HepG2 (cell line): ENCODE measurements around the gene SLC2A8. TPM values are rescaled to one million over a fixed set of nuclear protein-coding genes. Genes with fewer than 3 reads are reported as not detected.
A peak's percentile ranks its signal among the peaks of the same experiment; 100 is the strongest.

Experiments used
- ATAC-seq: fragments of 200-7000 bp; cut with Tn5 transposase; 3 replicates; pipeline ENCODE4 v1.9.1; 2020; ENCODE audit warnings: mild to moderate bottlenecking, moderate library complexity
- BruUV-seq: library from RNA; stranded (reverse); fragments of 400-500 nt; replicated peaks from 2 replicates; lab custom pipeline; 2021; lab: Mats Ljungman, UMichigan
- CTCF ChIA-PET: fragments of 300-600 bp; formaldehyde crosslinking; extraction: SDS; loops from one replicate; lab custom pipeline; 2021; ENCODE audit warnings: low total read pairs, inconsistent platforms, low intra/inter-chr PET ratio; lab: Yijun Ruan, JAX
- POLR2A ChIA-PET: fragments of 350-600 bp; sonication (Branson Sonifier 250); formaldehyde crosslinking; loops from one replicate; lab custom pipeline; 2020; ENCODE audit warnings: antibody characterized with exemption, inconsistent platforms; lab: Yijun Ruan, JAX
- DNase-seq: peaks from one replicate; pipeline ENCODE4 v3.0.0-alpha.2; 2015; ENCODE audit warnings: low spot score
- FAIRE-seq: peaks from 3 replicates; lab custom pipeline; 2011; peaks lifted over from hg19 to GRCh38; lab: Jason Lieb, UNC
- H2AFZ ChIP-seq: one replicate; pipeline ENCODE4 v1.6.1; 2011; ENCODE audit warnings: low read length, inconsistent platforms
- H3K27ac ChIP-seq: fragments of 300-600 bp; 3 replicates; pipeline ENCODE4 v1.8.0; 2011; ENCODE audit warnings: mixed run types, mild to moderate bottlenecking, mixed read lengths, low read length, inconsistent platforms; ENCODE audit not compliant: insufficient read depth; ENCODE audit errors: extremely low read length
- H3K27me3 ChIP-seq, 2 experiments: fragments of 200-600 bp in 1 of 2; 2 replicates in 1 of 2; 3 replicates in 1 of 2; pipeline versions ENCODE4 v1.6.0 to v1.8.0; 2011; ENCODE audit warnings: low read length in 2 of 2, mild to moderate bottlenecking in 2 of 2, moderate library complexity in 2 of 2, inconsistent platforms in 1 of 2; ENCODE audit not compliant: insufficient read depth in 2 of 2, control insufficient read depth in 1 of 2
- H3K36me3 ChIP-seq, 2 experiments: fragments of 200-600 bp in 1 of 2; replicated peaks in 1 of 2; 2 replicates in 1 of 2; 3 replicates in 1 of 2; pipeline versions ENCODE4 v1.5.1 to v1.8.0; 2011; ENCODE audit warnings: low read length in 2 of 2, inconsistent platforms in 1 of 2; ENCODE audit not compliant: insufficient read depth in 2 of 2, control insufficient read depth in 1 of 2
- H3K4me1 ChIP-seq: 2 replicates; pipeline ENCODE4 v1.5.1; 2012; ENCODE audit warnings: low read length, inconsistent platforms; ENCODE audit not compliant: insufficient read depth
- H3K4me2 ChIP-seq: 2 replicates; pipeline ENCODE4 v1.6.0; 2011; ENCODE audit warnings: low read depth, low read length, inconsistent platforms
- H3K4me3 ChIP-seq, 3 experiments: fragments of 200-600 bp in 1 of 3; sonication (generic), shearing (Covaris generic) in 1 of 3; replicated peaks in 1 of 3; 2 replicates each; pipeline ENCODE4 v1.5.1; 2011 to 2016; ENCODE audit warnings: low read length in 3 of 3, inconsistent platforms in 2 of 3, low read depth in 2 of 3, mild to moderate bottlenecking in 2 of 3, control low read depth in 1 of 3, mixed read lengths in 1 of 3; ENCODE audit not compliant: insufficient read depth in 1 of 3
- H3K79me2 ChIP-seq: one replicate; pipeline ENCODE4 v1.6.1; 2011; ENCODE audit warnings: low read length, inconsistent platforms; ENCODE audit not compliant: insufficient read depth
- H3K9ac ChIP-seq: 2 replicates; pipeline ENCODE4 v1.6.0; 2011; ENCODE audit warnings: mild to moderate bottlenecking, low read depth, low read length, inconsistent platforms; ENCODE audit not compliant: insufficient read depth
- H3K9me3 ChIP-seq: 2 replicates; pipeline ENCODE4 v1.5.1; 2012; ENCODE audit warnings: mild to moderate bottlenecking, low read length
- H4K20me1 ChIP-seq: 2 replicates; pipeline ENCODE4 v1.6.0; 2011; ENCODE audit warnings: inconsistent platforms, mild to moderate bottlenecking, low read length, moderate library complexity; ENCODE audit not compliant: insufficient read depth
- HOXA7 ChIP-seq: sonication (generic); formaldehyde crosslinking; IDR thresholded peaks from 2 replicates; pipeline ENCODE4 v1.8.1; 2022; ENCODE audit warnings: mild to moderate bottlenecking, missing genetic modification reagents, moderate library complexity
- KLF16 ChIP-seq, 2 experiments: sonication (generic) in 1 of 2; formaldehyde crosslinking in 1 of 2; IDR thresholded peaks; 2 replicates each; pipeline versions ENCODE4 v1.6.1 to v1.8.0; 2016 to 2023; ENCODE audit warnings: missing genetic modification reagents in 2 of 2, missing compliant biosample characterization in 1 of 2
- POLR2AphosphoS5 ChIP-seq: IDR thresholded peaks from 2 replicates; pipeline ENCODE4 v1.6.1; 2012; ENCODE audit warnings: low read depth, low read length
- RBFOX2 ChIP-seq: fragments of 200-400 bp; formaldehyde crosslinking; IDR thresholded peaks from 2 replicates; pipeline ENCODE4 v1.6.1; 2017; ENCODE audit warnings: low read depth, mild to moderate bottlenecking, low read length
- SSRP1 ChIP-seq: IDR thresholded peaks from 2 replicates; pipeline ENCODE4 v1.6.1; 2016; ENCODE audit warnings: control low read depth
- ZNF331 ChIP-seq: sonication (generic); formaldehyde crosslinking; IDR thresholded peaks from 2 replicates; pipeline ENCODE4 v1.4.0; 2020; ENCODE audit warnings: missing genetic modification reagents
- ZNF713 ChIP-seq: sonication (generic); formaldehyde crosslinking; IDR thresholded peaks from 2 replicates; pipeline ENCODE4 v1.4.0; 2020; ENCODE audit warnings: mild to moderate bottlenecking, missing genetic modification reagents
- WGBS: methylation state at CpG from one replicate; pipeline ENCODE4 v1.1.6; 2017; ENCODE audit warnings: low lambda C conversion rate; 5-methylcytosine and 5-hydroxymethylcytosine counted together
- in situ Hi-C: cut with HindIII; loops from 2 replicates; pipeline ENCODE4 v1.10.0; 2017; ENCODE audit warnings: low pct_unique_long_range_greater_than_20kb; ENCODE audit not compliant: extremely low pct_ligation_motif_present
- intact Hi-C: fragments of 100-400 bp; cut with micrococcal nuclease; formaldehyde crosslinking; loops from one replicate; pipeline ENCODE4 v1.10.0; 2022; ENCODE audit not compliant: unreplicated experiment
- polyA plus RNA-seq, 8 experiments: library from polyadenylated mRNA; depleted of rRNA in 3 of 8; stranded (reverse) in 7 of 8; unstranded in 1 of 8; fragments of >200 nt; fragmentation: Illumina TruSeq in 4 of 8; extraction: Trizol in 4 of 8; gene quantifications; 2 replicates each; pipeline versions ENCODE4 v1.2.1 to v1.2.3, GENCODE V29; 2011 to 2016; ENCODE audit warnings: low read depth in 4 of 8, missing spikeins in 1 of 8, mixed read lengths in 1 of 8; ENCODE audit not compliant: insufficient read depth in 1 of 8
- total RNA-seq, 5 experiments: library from RNA; depleted of rRNA; stranded (reverse); fragments of >200 nt; fragmentation: Illumina TruSeq; extraction: Trizol; gene quantifications; 2 replicates each; pipeline ENCODE4 v1.2.3, GENCODE V29; 2016; ENCODE audit warnings: low read depth in 1 of 5
- TF ChIP-seq, protein P1 (sequence below): sonication (generic); formaldehyde crosslinking; IDR thresholded peaks from 2 replicates; pipeline ENCODE4 v1.4.0; 2020; ENCODE audit warnings: missing genetic modification reagents
- TF ChIP-seq, protein P2 (sequence below): sonication (generic); formaldehyde crosslinking; IDR thresholded peaks from 2 replicates; pipeline ENCODE4 v1.5.1; 2020; ENCODE audit warnings: mild to moderate bottlenecking, missing genetic modification reagents
- TF ChIP-seq, protein P3 (sequence below): sonication (generic); formaldehyde crosslinking; IDR thresholded peaks from 2 replicates; pipeline ENCODE4 v1.5.0; 2020; ENCODE audit warnings: missing genetic modification reagents, mild to moderate bottlenecking, borderline replicate concordance
- TF ChIP-seq, protein P4 (sequence below): sonication (generic); formaldehyde crosslinking; IDR thresholded peaks from 2 replicates; pipeline ENCODE4 v1.8.1; 2023; ENCODE audit warnings: mild to moderate bottlenecking, missing genetic modification reagents

The SLC2A8 gene
- total and polyA plus RNA-seq, 2 of the 13 experiments (the other 11 are each of a cell fraction or from before 2014, with no cell fraction given), result 22.6 to 48.6 TPM

DNA sequence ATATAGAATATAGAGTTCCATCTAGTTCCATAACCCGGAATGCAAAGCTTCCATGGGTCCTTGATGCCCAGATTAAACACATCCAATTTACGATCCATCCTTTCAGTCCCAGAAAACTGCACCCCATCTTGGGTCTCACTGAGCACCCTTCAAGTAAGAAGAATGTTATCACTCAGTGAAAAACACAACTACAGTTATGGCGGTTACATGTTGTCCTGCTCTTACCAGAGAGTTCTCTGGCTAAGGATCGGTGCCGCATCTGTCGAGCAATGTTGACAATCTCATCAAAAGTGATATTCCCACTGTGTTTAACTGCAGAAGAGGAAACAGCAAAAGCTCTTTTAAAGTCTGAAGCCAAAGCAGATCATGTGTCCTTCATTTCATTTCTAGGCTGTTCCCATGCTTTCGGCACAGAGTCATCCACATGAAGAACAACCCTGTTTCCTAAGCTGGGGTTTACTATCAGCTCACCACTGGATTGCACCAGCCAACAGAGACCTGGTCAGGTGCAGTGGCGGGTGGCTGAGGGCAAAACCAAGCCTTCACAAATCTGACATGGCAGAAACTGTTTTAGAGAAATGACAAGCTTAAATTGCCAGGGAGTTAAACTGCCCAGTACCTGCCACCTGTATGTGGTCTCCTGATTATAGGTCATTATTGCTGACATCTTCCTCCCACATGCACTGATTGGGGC is 51.3 kb downstream of the SLC2A8 start:
- Histone ChIP-seq H3K27ac (peak overlapping the region; percentile 7), H4K20me1 (peaks cover 45% of the 10 kb centered on the region), H3K4me1 (peaks cover 35% of the 10 kb centered on the region), H3K4me3 (no peak overlapping the region; a peak in 1 of 6 replicates), H3K79me2 (peaks cover 35% of the 10 kb centered on the region), H3K9me3 (no peaks in the 10 kb centered on the region), H2AFZ (no peak overlapping the region), H3K27me3 (no peaks in the 10 kb centered on the region; a peak in 1 of 5 replicates), H3K36me3 (peaks cover 12 to 63% of the 10 kb centered on the region in 2 experiments), H3K9ac (no peak overlapping the region), H3K4me2 (peak overlapping the region; percentile 89)
- 86% methylated on average over 7 of the region's 8 CpGs for WGBS
- POLR2A ChIA-PET, result interaction anchor here (0.6 to 2.2 kb wide), 3 partner anchors 20 to 60 kb away, joined by 3 to 7 read pairs (median 3); partner anchors contain the start of gene SLC2A8
- intact Hi-C loops, result no loop called here
- BruUV-seq, result no TSS peak
- in situ Hi-C loops, result no loop called here
- DNase-seq (no peak), FAIRE-seq (no peak), ATAC-seq (no peak)
- CTCF ChIA-PET, result no interaction called here
- TF ChIP-seq, protein P1, sequence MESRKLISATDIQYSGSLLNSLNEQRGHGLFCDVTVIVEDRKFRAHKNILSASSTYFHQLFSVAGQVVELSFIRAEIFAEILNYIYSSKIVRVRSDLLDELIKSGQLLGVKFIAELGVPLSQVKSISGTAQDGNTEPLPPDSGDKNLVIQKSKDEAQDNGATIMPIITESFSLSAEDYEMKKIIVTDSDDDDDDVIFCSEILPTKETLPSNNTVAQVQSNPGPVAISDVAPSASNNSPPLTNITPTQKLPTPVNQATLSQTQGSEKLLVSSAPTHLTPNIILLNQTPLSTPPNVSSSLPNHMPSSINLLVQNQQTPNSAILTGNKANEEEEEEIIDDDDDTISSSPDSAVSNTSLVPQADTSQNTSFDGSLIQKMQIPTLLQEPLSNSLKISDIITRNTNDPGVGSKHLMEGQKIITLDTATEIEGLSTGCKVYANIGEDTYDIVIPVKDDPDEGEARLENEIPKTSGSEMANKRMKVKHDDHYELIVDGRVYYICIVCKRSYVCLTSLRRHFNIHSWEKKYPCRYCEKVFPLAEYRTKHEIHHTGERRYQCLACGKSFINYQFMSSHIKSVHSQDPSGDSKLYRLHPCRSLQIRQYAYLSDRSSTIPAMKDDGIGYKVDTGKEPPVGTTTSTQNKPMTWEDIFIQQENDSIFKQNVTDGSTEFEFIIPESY (CRISPR knock-in tag), result 0 out of 2 replicates have a peak, but pooled peaks have one; percentile 33
- TF ChIP-seq KLF16 (CRISPR knock-in tag; IDR thresholded peaks at IDR 0.05) (no peak), SSRP1 (CRISPR knock-in tag) (0 out of 2 replicates have a peak, but pooled peaks have one; percentile 77), ZNF713 (CRISPR knock-in tag) (no peak), RBFOX2 (peak; percentile 17; the same call in 1 of the 2 replicates), POLR2AphosphoS5 (peak; percentile 23; the same call in 1 of the 2 replicates), HOXA7 (no peak), ZNF331 (CRISPR knock-in tag) (no peak)
- TF ChIP-seq, protein P2, sequence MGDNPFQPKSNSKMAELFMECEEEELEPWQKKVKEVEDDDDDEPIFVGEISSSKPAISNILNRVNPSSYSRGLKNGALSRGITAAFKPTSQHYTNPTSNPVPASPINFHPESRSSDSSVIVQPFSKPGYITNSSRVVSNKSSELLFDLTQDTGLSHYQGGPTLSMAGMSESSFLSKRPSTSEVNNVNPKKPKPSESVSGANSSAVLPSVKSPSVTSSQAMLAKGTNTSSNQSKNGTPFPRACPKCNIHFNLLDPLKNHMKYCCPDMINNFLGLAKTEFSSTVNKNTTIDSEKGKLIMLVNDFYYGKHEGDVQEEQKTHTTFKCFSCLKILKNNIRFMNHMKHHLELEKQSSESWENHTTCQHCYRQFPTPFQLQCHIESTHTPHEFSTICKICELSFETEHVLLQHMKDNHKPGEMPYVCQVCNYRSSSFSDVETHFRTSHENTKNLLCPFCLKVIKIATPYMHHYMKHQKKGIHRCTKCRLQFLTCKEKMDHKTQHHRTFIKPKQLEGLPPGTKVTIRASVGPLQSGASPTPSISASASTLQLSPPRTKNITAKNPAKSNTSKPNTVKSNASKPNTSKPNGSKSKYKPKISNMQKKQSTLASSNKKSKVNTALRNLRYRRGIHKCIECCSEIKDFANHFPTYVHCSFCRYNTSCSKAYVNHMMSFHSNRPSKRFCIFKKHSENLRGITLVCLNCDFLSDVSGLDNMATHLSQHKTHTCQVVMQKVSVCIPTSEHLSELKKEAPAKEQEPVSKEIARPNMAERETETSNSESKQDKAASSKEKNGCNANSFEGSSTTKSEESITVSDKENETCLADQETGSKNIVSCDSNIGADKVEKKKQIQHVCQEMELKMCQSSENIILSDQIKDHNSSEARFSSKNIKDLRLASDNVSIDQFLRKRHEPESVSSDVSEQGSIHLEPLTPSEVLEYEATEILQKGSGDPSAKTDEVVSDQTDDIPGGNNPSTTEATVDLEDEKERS (CRISPR knock-in tag), result no peak
- TF ChIP-seq, protein P3, sequence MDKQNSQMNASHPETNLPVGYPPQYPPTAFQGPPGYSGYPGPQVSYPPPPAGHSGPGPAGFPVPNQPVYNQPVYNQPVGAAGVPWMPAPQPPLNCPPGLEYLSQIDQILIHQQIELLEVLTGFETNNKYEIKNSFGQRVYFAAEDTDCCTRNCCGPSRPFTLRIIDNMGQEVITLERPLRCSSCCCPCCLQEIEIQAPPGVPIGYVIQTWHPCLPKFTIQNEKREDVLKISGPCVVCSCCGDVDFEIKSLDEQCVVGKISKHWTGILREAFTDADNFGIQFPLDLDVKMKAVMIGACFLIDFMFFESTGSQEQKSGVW (CRISPR knock-in tag), result no peak
- TF ChIP-seq, protein P4, sequence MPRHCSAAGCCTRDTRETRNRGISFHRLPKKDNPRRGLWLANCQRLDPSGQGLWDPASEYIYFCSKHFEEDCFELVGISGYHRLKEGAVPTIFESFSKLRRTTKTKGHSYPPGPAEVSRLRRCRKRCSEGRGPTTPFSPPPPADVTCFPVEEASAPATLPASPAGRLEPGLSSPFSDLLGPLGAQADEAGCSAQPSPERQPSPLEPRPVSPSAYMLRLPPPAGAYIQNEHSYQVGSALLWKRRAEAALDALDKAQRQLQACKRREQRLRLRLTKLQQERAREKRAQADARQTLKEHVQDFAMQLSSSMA (CRISPR knock-in tag), result no peak
